HEK293T (cell line): ENCODE results near the gene AKT1.

ENCODE experiments used
- CTCF ChIA-PET: fragments of 350-600 bp; formaldehyde crosslinking; extraction: SDS; loops from one replicate; lab custom pipeline; 2021; ENCODE audit warnings: antibody characterized with exemption, inconsistent platforms; lab: Yijun Ruan, JAX
- POLR2A ChIA-PET: fragments of 350-600 bp; formaldehyde crosslinking; extraction: SDS; loops from one replicate; lab custom pipeline; 2020; ENCODE audit warnings: antibody characterized with exemption, inconsistent platforms; lab: Yijun Ruan, JAX
- DNase-seq: peaks from one replicate; pipeline ENCODE4 v3.0.0; 2012; ENCODE audit warnings: mixed read lengths; ENCODE audit errors: extremely low spot score
- ARNT ChIP-seq: fragments of 450-650 bp; IDR thresholded peaks from 2 replicates; pipeline ENCODE4 v1.6.1; 2017; ENCODE audit warnings: mild to moderate bottlenecking
- BHLHE40 ChIP-seq: fragments of 450-650 bp; IDR thresholded peaks from 2 replicates; pipeline ENCODE4 v1.6.1; 2016; ENCODE audit warnings: mild to moderate bottlenecking, moderate library complexity, borderline replicate concordance
- CTBP1 ChIP-seq: fragments of 450-650 bp; IDR thresholded peaks from 2 replicates; pipeline ENCODE4 v1.6.1; 2016; ENCODE audit warnings: borderline replicate concordance
- ELF4 ChIP-seq: fragments of 450-650 bp; IDR thresholded peaks from 2 replicates; pipeline ENCODE4 v1.6.1; 2017; ENCODE audit warnings: antibody characterized with exemption
- FOXA1 ChIP-seq: fragments of 450-650 bp; IDR thresholded peaks from 2 replicates; pipeline ENCODE4 v1.6.1; 2016; ENCODE audit warnings: mild to moderate bottlenecking
- FOXK2 ChIP-seq: fragments of 450-650 bp; IDR thresholded peaks from 2 replicates; pipeline ENCODE4 v1.6.1; 2016; ENCODE audit warnings: mild to moderate bottlenecking
- FOXM1 ChIP-seq: fragments of 450-650 bp; IDR thresholded peaks from 2 replicates; pipeline ENCODE4 v1.6.1; 2017; ENCODE audit warnings: mild to moderate bottlenecking, borderline replicate concordance
- HDGF ChIP-seq: fragments of 450-650 bp; IDR thresholded peaks from 2 replicates; pipeline ENCODE4 v1.6.1; 2017; ENCODE audit warnings: antibody characterized with exemption, borderline replicate concordance
- L3MBTL2 ChIP-seq: fragments of 450-650 bp; conservative IDR thresholded peaks from 2 replicates; pipeline ENCODE4 v1.6.1; 2016; ENCODE audit warnings: mild to moderate bottlenecking
- LEF1 ChIP-seq: fragments of 450-650 bp; IDR thresholded peaks from 2 replicates; pipeline ENCODE4 v1.6.1; 2017; ENCODE audit warnings: mild to moderate bottlenecking, borderline replicate concordance
- NFRKB ChIP-seq: fragments of 450-650 bp; IDR thresholded peaks from 2 replicates; pipeline ENCODE4 v1.6.1; 2016; ENCODE audit warnings: mild to moderate bottlenecking, moderate library complexity
- PKNOX1 ChIP-seq: fragments of 450-650 bp; IDR thresholded peaks from 2 replicates; pipeline ENCODE4 v1.6.1; 2016
- SP1 ChIP-seq: fragments of 450-650 bp; IDR thresholded peaks from 2 replicates; pipeline ENCODE4 v1.6.1; 2017
- SUZ12 ChIP-seq: fragments of 450-650 bp; IDR thresholded peaks from 2 replicates; pipeline ENCODE4 v1.6.1; 2016; ENCODE audit warnings: mild to moderate bottlenecking
- TARDBP ChIP-seq: fragments of 450-650 bp; IDR thresholded peaks from 2 replicates; pipeline ENCODE4 v1.6.1; 2016
- ZNF384 ChIP-seq: fragments of 450-650 bp; IDR thresholded peaks from 2 replicates; pipeline ENCODE4 v1.6.1; 2016

Gene AKT1

GRCh38 chr14:104772707-104773504 lies 22.6 kb downstream of the AKT1 start:
- CTCF ChIA-PET, result interaction anchor here (0.5 kb wide), 1 partner anchor 282 kb away, joined by 4 read pairs; no protein-coding TSS in a partner anchor
- TF ChIP-seq LEF1, result no peak
- no peak for TF ChIP-seq HDGF
- TF ChIP-seq PKNOX1, result no peak
- TF ChIP-seq FOXM1, result no peak
- TF ChIP-seq FOXK2, result no peak
- TF ChIP-seq SP1, result no peak
- no peak for TF ChIP-seq FOXA1
- TF ChIP-seq NFRKB, result no peak
- no peak for TF ChIP-seq ARNT
- TF ChIP-seq BHLHE40, result no peak
- TF ChIP-seq ELF4, result no peak
- TF ChIP-seq CTBP1, result no peak
- TF ChIP-seq L3MBTL2, result no peak
- TF ChIP-seq TARDBP, result no peak
- TF ChIP-seq SUZ12, result no peak
- no peak for TF ChIP-seq ZNF384
- DNase-seq, result no peak
- POLR2A ChIA-PET, result no interaction called here

GRCh38 chr14:104771918-104772706 lies 23.4 kb downstream of the AKT1 start:
- no peak for DNase-seq
- ChIA-PET POLR2A (no interaction called here), CTCF (interaction anchor here (0.5 kb wide), 1 partner anchor 282 kb away, joined by 4 read pairs; no protein-coding TSS in a partner anchor)
- TF ChIP-seq TARDBP, result no peak
- no peak for TF ChIP-seq PKNOX1
- no peak for TF ChIP-seq ARNT
- TF ChIP-seq FOXM1, result no peak
- TF ChIP-seq SUZ12, result no peak
- no peak for TF ChIP-seq NFRKB
- no peak for TF ChIP-seq FOXA1
- no peak for TF ChIP-seq FOXK2
- TF ChIP-seq LEF1, result no peak
- no peak for TF ChIP-seq CTBP1
- TF ChIP-seq L3MBTL2, result no peak
- TF ChIP-seq HDGF, result no peak

GRCh38 chr14:104771374-104771773 lies 24.2 kb downstream of the AKT1 start:
- DNase-seq, result no peak
- POLR2A ChIA-PET, result interaction anchor here (1.1 kb wide), 1 partner anchor 12 kb away, joined by 3 read pairs; no protein-coding TSS in a partner anchor
- CTCF ChIA-PET, result interaction anchor here (0.6 kb wide), 1 partner anchor 262 kb away, joined by 3 read pairs; no protein-coding TSS in a partner anchor
- no peak for TF ChIP-seq FOXA1
- no peak for TF ChIP-seq FOXK2
- TF ChIP-seq L3MBTL2, result no peak
- TF ChIP-seq CTBP1, result no peak
- TF ChIP-seq ARNT, result no peak
- TF ChIP-seq SP1, result no peak
- TF ChIP-seq ZNF384, result no peak
- no peak for TF ChIP-seq LEF1
- TF ChIP-seq HDGF, result no peak
- no peak for TF ChIP-seq ELF4
- TF ChIP-seq BHLHE40, result no peak
- TF ChIP-seq TARDBP, result no peak
- no peak for TF ChIP-seq NFRKB
- no peak for TF ChIP-seq PKNOX1
- TF ChIP-seq SUZ12, result no peak
- no peak for TF ChIP-seq FOXM1

GRCh38 chr14:104770851-104771272 lies 24.7 kb downstream of the AKT1 start:
- TF ChIP-seq ARNT, result no peak
- no peak for TF ChIP-seq FOXA1
- no peak for TF ChIP-seq FOXM1
- TF ChIP-seq CTBP1, result no peak
- POLR2A ChIA-PET, result interaction anchor here (1.1 to 3.0 kb wide), 4 partner anchors 11 to 55 kb away, joined by 3 to 18 read pairs (median 5); partner anchors contain the start of gene SIVA1
- CTCF ChIA-PET, result interaction anchor here (0.6 kb wide), 1 partner anchor 263 kb away, joined by 3 read pairs; no protein-coding TSS in a partner anchor
- no peak for DNase-seq

GRCh38 chr14:104770072-104770579 lies 25.4 kb downstream of the AKT1 start:
- DNase-seq, result no peak
- TF ChIP-seq TARDBP (no peak), FOXK2 (no peak), NFRKB (no peak), CTBP1 (no peak), BHLHE40 (no peak), SUZ12 (no peak), HDGF (no peak), PKNOX1 (no peak), ZNF384 (no peak), ELF4 (no peak), FOXM1 (no peak), SP1 (no peak), L3MBTL2 (no peak), FOXA1 (no peak), ARNT (no peak), LEF1 (no peak)
- POLR2A ChIA-PET, result interaction anchor here (1.0 to 3.0 kb wide), 5 partner anchors 11 to 167 kb away, joined by 3 to 18 read pairs (median 4); partner anchors contain the start of gene SIVA1
- CTCF ChIA-PET, result interaction anchor here (0.6 kb wide), 1 partner anchor 134 kb away, joined by 3 read pairs; no protein-coding TSS in a partner anchor
